ENCODE measurements around the gene TICAM2.

The TICAM2 gene

DNA sequence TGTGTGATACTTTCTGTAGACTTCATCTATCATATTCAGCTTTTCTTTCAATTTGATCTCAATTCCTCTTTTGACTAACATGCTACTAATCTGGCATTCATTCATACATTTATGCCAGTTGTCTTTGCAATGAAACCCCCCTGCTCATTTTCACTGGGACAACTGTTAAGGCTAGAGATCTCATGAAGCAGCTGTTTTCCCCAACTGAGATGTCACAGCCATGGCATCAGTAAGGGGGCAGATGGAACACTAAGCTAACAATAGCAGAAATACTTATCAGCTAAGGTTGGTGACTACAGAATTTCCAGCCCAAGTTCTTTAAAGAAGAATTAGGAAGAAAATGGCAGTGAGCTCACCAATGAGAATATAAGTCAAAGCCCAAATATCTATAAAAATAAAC, 14.2 kb upstream of the TICAM2 start:
- no peak overlapping the region for H3K27ac ChIP-seq (ENCODE audit: low read depth, low read length)
- H3K4me2 ChIP-seq (ENCODE audit: low read depth, low read length, poor library complexity, severe bottlenecking), result no peak overlapping the region
- no peaks in the 10 kb centered on the region for H3K9me2 ChIP-seq (replicated peaks; ENCODE audit: insufficient read depth, low read length)
- H3K36me3 ChIP-seq (ENCODE audit: low read length), result peaks cover 66% of the 10 kb centered on the region; the same call in 1 of the 2 replicates
- no peaks in the 10 kb centered on the region for H3K9me3 ChIP-seq (ENCODE audit: insufficient read depth, low read length)
- TF ChIP-seq EZH2phosphoT487 (conservative IDR thresholded peaks at IDR 0.05; ENCODE audit: low read length), result no peak
- TF ChIP-seq, protein P1, sequence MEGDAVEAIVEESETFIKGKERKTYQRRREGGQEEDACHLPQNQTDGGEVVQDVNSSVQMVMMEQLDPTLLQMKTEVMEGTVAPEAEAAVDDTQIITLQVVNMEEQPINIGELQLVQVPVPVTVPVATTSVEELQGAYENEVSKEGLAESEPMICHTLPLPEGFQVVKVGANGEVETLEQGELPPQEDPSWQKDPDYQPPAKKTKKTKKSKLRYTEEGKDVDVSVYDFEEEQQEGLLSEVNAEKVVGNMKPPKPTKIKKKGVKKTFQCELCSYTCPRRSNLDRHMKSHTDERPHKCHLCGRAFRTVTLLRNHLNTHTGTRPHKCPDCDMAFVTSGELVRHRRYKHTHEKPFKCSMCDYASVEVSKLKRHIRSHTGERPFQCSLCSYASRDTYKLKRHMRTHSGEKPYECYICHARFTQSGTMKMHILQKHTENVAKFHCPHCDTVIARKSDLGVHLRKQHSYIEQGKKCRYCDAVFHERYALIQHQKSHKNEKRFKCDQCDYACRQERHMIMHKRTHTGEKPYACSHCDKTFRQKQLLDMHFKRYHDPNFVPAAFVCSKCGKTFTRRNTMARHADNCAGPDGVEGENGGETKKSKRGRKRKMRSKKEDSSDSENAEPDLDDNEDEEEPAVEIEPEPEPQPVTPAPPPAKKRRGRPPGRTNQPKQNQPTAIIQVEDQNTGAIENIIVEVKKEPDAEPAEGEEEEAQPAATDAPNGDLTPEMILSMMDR (IDR thresholded peaks at IDR 0.05; ENCODE audit: insufficient read depth, low read length, poor library complexity, severe bottlenecking), result no peak
- peaks cover 32% of the 10 kb centered on the region for H3K79me2 ChIP-seq (ENCODE audit: insufficient read depth, low read length)
- H2AFZ ChIP-seq (ENCODE audit: low read depth, low read length, severe bottlenecking), result no peak overlapping the region
- no peak overlapping the region for H3K9ac ChIP-seq (ENCODE audit: low read length)
- H4K20me1 ChIP-seq (ENCODE audit: low read depth, low read length), result no peaks in the 10 kb centered on the region; the same call in 1 of the 2 replicates
- no peaks in the 10 kb centered on the region for H3F3A ChIP-seq (ENCODE audit: insufficient read depth)
- no peaks in the 10 kb centered on the region for H3K27me3 ChIP-seq (ENCODE audit: low read length)
- H3K4me3 ChIP-seq (ENCODE audit: insufficient read depth, low read length, poor library complexity, severe bottlenecking), result no peak overlapping the region

DNA sequence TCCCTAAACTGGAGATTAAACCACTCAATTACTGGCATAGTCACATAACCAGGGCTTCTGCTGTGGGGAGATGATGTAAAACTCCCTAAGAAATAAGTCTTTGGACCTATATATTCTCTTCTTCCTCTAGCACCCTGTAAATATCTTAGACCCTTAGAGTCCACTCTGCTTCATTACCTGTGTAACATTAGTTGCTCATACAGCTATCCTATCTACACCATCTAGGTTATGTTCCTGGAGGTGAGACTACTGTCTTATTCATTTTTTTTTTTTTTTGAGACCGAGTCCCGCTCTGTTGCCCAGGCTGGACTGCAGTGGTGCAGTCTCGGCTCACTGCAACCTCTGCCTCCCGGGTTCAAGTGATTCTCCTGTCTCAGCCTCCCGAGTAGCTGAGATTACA, 9.6 kb upstream of the TICAM2 start:
- Histone ChIP-seq H3K9ac (ENCODE audit: low read length) (no peak overlapping the region), H2AFZ (ENCODE audit: low read depth, low read length, severe bottlenecking) (no peak overlapping the region), H3K79me2 (ENCODE audit: insufficient read depth, low read length) (peaks cover 14% of the 10 kb centered on the region), H3K4me2 (ENCODE audit: low read depth, low read length, poor library complexity, severe bottlenecking) (no peak overlapping the region), H3K4me3 (ENCODE audit: insufficient read depth, low read length, poor library complexity, severe bottlenecking) (no peak overlapping the region), H3K36me3 (ENCODE audit: low read length) (peaks cover 37% of the 10 kb centered on the region; the same call in 1 of the 2 replicates), H3K9me3 (ENCODE audit: insufficient read depth, low read length) (no peaks in the 10 kb centered on the region), H3K9me2 (replicated peaks; ENCODE audit: insufficient read depth, low read length) (no peaks in the 10 kb centered on the region), H3K27ac (ENCODE audit: low read depth, low read length) (no peak overlapping the region), H3F3A (ENCODE audit: insufficient read depth) (peaks cover 7% of the 10 kb centered on the region), H4K20me1 (ENCODE audit: low read depth, low read length) (no peaks in the 10 kb centered on the region; the same call in 1 of the 2 replicates), H3K27me3 (ENCODE audit: low read length) (no peaks in the 10 kb centered on the region)
- TF ChIP-seq, protein P1 (IDR thresholded peaks at IDR 0.05; ENCODE audit: insufficient read depth, low read length, poor library complexity, severe bottlenecking), result no peak
- TF ChIP-seq EZH2phosphoT487 (conservative IDR thresholded peaks at IDR 0.05; ENCODE audit: low read length), result no peak

DNA sequence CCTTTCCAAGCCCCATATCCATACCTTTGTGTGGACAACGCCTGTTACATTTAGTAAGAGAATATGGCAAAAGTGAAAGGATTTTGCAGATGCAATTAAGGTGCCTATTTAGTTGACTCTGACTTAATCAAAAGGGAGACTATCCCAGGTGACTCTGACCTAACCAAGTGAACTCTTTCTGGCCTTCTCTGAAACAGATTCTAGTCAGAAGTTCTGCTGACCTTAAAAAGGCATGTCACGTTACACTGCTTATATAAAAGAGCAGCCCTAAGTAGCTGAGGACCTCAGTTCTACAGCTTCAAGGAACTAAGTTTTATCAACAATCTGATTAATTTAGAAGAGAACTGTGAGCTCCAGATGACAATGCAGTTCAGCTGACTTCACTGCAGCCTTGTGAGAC, 5.7 kb upstream of the TICAM2 start:
- Histone ChIP-seq H3K27ac (ENCODE audit: low read depth, low read length) (no peak overlapping the region), H3K79me2 (ENCODE audit: insufficient read depth, low read length) (no peaks in the 10 kb centered on the region; the same call in 1 of the 2 replicates), H3F3A (ENCODE audit: insufficient read depth) (peaks cover 14% of the 10 kb centered on the region), H3K27me3 (ENCODE audit: low read length) (no peaks in the 10 kb centered on the region), H3K4me2 (ENCODE audit: low read depth, low read length, poor library complexity, severe bottlenecking) (no peak overlapping the region), H3K9me2 (replicated peaks; ENCODE audit: insufficient read depth, low read length) (no peaks in the 10 kb centered on the region), H2AFZ (ENCODE audit: low read depth, low read length, severe bottlenecking) (no peak overlapping the region), H3K36me3 (ENCODE audit: low read length) (peaks cover 4% of the 10 kb centered on the region; the same call in 1 of the 2 replicates), H3K4me3 (ENCODE audit: insufficient read depth, low read length, poor library complexity, severe bottlenecking) (no peak overlapping the region), H3K9me3 (ENCODE audit: insufficient read depth, low read length) (no peaks in the 10 kb centered on the region), H3K9ac (ENCODE audit: low read length) (no peak overlapping the region), H4K20me1 (ENCODE audit: low read depth, low read length) (no peaks in the 10 kb centered on the region; the same call in 1 of the 2 replicates)
- TF ChIP-seq, protein P1 (IDR thresholded peaks at IDR 0.05; ENCODE audit: insufficient read depth, low read length, poor library complexity, severe bottlenecking), result no peak
- no peak for TF ChIP-seq EZH2phosphoT487 (conservative IDR thresholded peaks at IDR 0.05; ENCODE audit: low read length)
